Measurements from ENCODE around the gene AP5S1.
"Not testable (repeated sequence)": the region's sequence is repeated elsewhere in the genome, so short reads cannot be mapped to it uniquely, and the experiment has no call there.

Gene AP5S1

GRCh38 chr20:3820048-3820900 lies at the start of gene AP5S1:
AP5S1 (plus strand) TSS chr20:3820547; CDS start chr20:3822118, 1,571 bp downstream.
- peak; percentile 92 for DNase-seq

GRCh38 chr20:3771552-3772058 lies 48.7 kb upstream of the AP5S1 start:
- DNase-seq, result no peak

GRCh38 chr20:3775457-3776108 lies 44.8 kb upstream of the AP5S1 start:
- DNase-seq, result no peak

GRCh38 chr20:3777381-3777715 lies 43.0 kb upstream of the AP5S1 start:
- no peak for DNase-seq

GRCh38 chr20:3777716-3778629 lies 42.4 kb upstream of the AP5S1 start:
- no peak for DNase-seq

- no peak for DNase-seq
These were observed 41.4 kb upstream of the AP5S1 start for GRCh38 chr20:3778976-3779375.

GRCh38 chr20:3781153-3781910 lies 39.0 kb upstream of the AP5S1 start, which contains the start of gene SPEF1:
SPEF1 (minus strand) TSS chr20:3781448; CDS start chr20:3781287, 161 bp downstream.
- peak; percentile 95 for DNase-seq

GRCh38 chr20:3782597-3782996 lies 37.8 kb upstream of the AP5S1 start:
- no peak for DNase-seq

GRCh38 chr20:3783068-3783489 lies 37.3 kb upstream of the AP5S1 start:
- DNase-seq, result no peak

- DNase-seq, result no peak
These were observed 36.7 kb upstream of the AP5S1 start for GRCh38 chr20:3783511-3784195.

- DNase-seq, result no peak
These were observed 36.0 kb upstream of the AP5S1 start for GRCh38 chr20:3784216-3784853.

GRCh38 chr20:3784863-3785239 lies 35.5 kb upstream of the AP5S1 start:
- no peak for DNase-seq

- no peak for DNase-seq
These were observed 34.9 kb upstream of the AP5S1 start for GRCh38 chr20:3785240-3786125.

- no peak for DNase-seq
These were observed 34.2 kb upstream of the AP5S1 start for GRCh38 chr20:3786126-3786484.

- DNase-seq, result peak; percentile 75
These were observed 33.6 kb upstream of the AP5S1 start, which contains the start of gene CENPB for GRCh38 chr20:3786665-3787323. CENPB (minus strand) TSS chr20:3786740; CDS start chr20:3786483, 257 bp downstream.

GRCh38 chr20:3787324-3788014 lies 32.9 kb upstream of the AP5S1 start:
- no peak for DNase-seq

GRCh38 chr20:3788685-3789155 lies 31.6 kb upstream of the AP5S1 start:
- DNase-seq, result no peak

- DNase-seq, result not testable (repeated sequence)
These were observed 31.1 kb upstream of the AP5S1 start for GRCh38 chr20:3789201-3789600.

- DNase-seq, result not testable (repeated sequence)
These were observed 26.2 kb upstream of the AP5S1 start for GRCh38 chr20:3794168-3794567.
